HG03460 (cell line): ENCODE results near the gene ATG2A.
A peak's percentile ranks its signal among the peaks of the same experiment; 100 is the strongest.

ENCODE experiments used
- ATAC-seq: cut with Tn5 transposase; IDR thresholded peaks from one replicate; pipeline ENCODE4 v1.9.1; 2021; ENCODE audit not compliant: unreplicated experiment

Gene ATG2A

GRCh38 chr11:64888406-64888728, 28.6 kb downstream of the ATG2A start:
- ATAC-seq: no peak

- peak; percentile 49 for ATAC-seq
Measured at GRCh38 chr11:64887757-64888405, 29.1 kb downstream of the ATG2A start.

DNA sequence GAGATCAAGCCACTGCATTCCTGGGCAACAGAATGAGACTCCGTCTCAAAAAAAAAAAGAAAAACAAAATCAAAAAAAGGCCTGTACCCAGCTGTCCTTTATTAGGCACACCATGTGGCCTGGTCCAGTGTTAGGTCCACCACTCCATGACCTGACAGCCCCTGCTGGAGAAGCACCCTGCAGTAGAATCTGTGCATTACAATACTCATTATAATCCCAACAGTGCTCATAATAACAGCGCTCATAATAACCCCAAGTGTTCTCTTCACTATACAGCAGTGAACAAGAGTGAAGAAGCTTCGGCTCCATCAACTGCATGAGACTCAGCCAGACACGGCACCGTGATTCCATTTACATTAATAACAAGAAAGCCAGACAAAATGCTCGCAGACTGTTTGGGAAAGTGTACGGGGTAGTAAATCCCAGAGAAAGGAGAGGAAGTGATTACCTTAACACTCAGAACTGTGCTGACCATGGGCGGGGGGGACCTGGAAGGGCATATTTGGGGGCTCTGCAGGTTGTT, 29.7 kb downstream of the ATG2A start:
- no peak for ATAC-seq

DNA sequence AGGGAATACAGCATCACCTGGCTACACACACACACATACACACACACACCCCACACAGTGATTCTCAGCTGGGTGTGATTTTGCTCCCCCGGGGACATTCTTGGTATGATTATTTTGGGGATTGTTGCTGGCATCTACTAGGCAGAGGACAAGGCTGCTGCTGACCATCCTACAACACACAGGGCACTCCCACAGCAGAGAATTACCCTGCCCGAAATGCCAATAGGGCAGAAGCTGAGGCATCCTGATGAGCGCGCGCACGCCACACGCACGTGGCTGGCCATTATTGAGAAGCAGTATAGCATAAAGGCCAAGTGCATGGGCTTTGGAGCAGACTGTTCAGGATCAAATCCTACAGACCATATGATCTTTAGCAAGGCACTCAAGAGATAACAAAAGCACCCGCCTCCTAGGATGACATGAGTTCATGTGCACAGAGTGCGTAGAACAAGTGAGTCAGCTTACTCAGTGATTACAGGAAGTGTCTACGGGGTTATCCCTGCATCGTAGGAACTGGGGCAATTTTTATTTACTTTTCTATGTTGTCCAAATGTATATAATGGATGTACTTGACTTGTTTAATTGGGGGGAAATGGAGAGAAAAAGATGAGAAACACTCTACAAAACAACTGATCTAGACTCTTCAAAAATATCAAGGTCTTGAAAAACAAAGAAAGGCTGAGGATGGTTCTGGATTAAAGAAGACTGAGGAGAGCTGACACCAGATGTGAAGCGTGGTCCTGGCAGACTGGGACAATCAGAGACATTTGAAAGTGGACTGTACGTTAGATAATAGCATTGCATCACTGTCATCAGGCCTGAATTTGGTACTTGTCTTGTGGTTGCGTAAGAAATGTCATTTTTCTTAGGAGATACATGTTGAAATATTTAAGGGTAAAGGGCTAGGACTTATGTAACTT, 31.4 kb downstream of the ATG2A start:
- no peak for ATAC-seq

- no peak for ATAC-seq
Measured at GRCh38 chr11:64884019-64884418, 33.0 kb downstream of the ATG2A start.

DNA sequence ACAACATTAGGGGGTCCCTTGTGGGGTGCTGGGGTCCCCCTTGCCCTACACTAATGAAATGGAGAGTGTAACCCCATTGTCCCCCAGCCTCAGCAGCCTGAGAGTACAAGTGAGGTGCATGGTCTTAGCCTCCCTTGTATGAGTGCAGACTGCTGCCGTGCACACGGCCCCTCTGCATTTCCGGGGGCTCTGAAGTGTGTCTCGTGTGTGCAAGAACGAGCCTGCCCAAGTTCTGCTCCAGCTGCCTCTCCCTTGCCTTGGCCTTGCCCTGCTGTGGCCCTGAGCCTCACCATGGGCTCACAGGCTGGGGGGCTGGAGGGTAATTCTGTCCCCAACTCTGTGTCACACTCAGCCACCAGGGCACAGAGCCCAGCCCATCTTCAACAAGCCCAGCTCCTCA, 33.4 kb downstream of the ATG2A start:
- no peak for ATAC-seq

DNA sequence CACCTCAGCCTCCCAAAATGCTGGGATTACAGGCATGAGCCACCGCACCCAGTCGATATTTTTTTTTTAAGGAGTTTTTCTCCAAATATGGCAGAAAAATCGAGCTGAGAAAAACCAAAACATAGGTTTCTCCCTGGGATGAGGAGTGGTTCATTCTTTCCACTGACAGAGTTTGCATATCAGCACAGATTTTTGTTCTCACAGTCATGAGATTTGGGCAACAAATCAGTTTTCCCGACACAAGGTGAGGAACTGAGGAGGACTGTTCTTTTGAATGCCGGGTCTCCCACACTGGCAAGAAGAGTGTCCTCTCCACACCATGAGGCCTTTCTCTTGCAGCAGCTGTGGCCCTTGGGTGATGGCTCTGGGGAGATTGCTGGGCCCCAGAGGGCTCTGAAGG, 34.8 kb downstream of the ATG2A start:
- no peak for ATAC-seq

- no peak for ATAC-seq
Measured at GRCh38 chr11:64881476-64881875, 35.5 kb downstream of the ATG2A start.

DNA sequence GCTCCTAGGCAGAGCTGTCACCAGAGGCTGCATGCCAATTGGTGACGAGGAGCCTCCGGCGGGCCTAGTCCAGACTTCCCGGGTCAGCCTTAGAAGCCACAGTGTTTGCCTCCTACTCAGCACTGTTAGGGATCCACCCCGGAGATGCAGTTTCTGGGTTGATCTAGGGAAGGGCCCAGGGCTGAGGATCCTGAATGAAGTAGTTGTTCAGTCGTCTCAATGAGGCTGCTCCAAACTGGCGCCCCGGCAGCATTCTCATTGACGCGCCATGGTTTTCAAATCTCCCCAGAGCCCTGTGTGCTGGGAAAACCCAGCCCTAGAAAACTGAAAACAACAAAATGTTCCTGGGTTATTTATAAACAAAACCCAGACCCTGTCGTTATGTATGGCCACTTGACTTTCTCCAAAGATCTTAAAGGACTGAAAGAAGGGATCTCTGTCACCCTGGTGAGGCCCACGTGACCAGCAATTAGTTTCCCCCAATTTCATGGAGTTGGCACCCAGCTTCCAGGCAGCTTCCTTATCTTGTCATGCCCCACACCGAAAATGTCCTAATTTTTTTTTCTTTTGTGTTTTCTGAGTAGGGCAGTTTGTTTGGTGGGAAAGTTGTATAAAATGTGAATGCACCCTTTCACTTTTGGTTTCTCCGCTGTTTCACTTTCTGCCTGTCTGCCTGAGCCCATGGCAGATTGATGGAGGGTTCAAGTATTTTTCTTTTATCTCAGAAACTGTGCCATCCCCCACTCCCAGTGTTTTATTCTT, 36.6 kb downstream of the ATG2A start:
- ATAC-seq: no peak

GRCh38 chr11:64879244-64879900, 37.6 kb downstream of the ATG2A start:
- peak; percentile 7 for ATAC-seq

DNA sequence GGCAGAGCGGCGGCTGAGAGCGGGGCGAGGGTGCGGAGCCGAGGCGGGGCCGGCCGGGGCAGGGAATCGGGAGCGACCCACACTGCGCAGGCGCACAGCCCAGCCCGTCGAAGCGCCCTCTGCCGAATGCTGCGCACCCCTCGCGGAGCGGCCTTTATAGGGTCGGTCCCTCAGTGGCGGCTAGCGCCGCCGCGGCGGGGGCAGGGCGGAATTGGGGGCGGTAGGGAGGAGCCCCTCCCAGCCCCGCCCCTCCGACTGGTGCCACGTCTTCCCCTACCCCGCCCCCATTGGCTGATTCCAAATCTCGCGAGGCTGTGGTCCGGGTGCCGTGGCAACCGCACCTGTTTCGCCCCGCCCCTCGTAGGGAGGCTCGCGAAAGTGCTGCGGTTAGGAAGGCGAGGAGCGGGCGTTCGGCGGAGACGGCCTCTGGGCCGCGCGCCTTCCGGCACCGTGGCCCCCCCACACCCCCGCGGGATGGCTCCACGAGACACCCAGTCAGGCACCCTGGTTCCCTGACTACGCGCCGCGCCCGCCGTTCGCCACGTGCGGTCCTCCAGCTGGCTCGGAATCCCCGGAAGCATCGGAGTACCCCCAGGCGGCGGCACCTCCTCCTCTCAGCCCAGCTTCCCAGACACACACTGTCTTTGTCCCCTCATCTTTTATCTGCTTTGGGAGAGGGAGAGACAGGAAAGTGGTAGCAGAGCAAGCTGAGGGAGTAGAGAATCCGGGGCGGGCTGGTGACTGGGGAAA, 38.3 kb downstream of the ATG2A start, which contains the start of gene EHD1:
Gene EHD1, minus strand, starts transcription at position 128 of the 750 bp plus-strand sequence. CDS start 157 bp downstream, outside the sequence.
- ATAC-seq: peak; percentile 52

- no peak for ATAC-seq
Measured at GRCh38 chr11:64878223-64878493, 38.9 kb downstream of the ATG2A start.

DNA sequence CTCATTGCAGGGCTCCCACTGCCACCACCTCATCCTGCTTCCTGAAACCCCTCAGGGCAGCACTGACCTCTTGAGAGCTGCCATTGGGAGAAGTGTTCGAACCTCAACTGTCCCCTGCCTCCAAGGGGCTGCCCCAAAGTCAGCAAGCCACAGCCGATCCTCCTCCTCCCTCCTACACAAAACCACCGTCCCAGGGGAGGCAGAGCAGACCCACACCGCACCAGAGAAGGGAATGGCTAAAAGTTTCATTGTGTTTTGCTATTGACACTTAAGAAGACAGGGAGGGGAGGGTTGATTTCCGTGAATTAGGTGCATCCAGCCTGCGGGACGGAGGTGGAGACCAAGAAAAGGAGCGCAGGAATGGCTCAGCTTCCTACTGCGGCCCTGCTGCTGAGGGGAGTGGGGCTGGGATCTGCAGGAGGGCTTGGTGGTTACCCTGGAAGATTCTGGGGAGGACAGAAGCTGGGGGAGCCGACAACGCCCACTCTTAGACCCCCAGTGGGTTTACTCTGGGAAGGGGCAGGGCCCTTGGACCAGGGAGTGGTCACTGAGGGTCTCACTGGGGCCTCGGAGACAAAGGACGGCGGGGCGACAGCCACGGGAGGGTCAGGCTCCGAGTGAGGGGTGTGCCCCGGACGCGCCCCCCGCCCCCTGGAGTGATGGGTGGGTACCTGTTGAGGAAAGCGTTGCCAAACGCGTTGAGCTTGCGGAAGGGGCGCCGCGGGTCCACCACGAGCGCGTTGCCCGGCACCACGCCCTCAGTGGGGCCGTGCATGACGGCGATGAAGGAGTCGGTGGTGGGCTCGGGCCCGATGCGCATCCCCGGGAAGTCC, 39.4 kb downstream of the ATG2A start:
- ATAC-seq: no peak

- ATAC-seq: no peak
Measured at GRCh38 chr11:64876835-64877341, 40.1 kb downstream of the ATG2A start.

DNA sequence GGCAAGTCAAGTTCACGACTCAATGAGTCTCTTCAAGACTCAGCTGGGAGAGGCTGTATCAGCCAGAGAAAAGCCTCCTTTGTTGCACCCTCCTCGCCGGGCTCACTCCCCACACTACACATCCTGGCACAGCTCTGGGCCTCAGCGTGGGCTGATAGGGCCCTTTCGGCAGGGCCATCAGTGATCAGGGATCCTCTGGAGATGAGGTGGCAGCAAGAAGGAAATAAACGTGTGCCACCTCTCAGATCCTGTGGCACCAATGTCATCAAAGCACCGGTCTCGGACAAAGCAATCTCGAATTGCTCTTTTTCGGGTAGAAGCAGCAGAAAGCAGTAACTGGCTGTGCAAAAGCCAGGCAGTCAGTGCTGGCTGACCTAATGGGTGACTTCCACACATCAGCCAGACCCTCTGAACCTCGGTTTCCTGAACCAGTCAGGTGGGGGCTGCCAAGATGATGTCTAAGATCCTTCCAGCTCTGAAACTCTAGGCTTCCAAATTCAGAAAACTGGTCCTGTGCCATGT, 40.7 kb downstream of the ATG2A start:
- ATAC-seq: no peak

DNA sequence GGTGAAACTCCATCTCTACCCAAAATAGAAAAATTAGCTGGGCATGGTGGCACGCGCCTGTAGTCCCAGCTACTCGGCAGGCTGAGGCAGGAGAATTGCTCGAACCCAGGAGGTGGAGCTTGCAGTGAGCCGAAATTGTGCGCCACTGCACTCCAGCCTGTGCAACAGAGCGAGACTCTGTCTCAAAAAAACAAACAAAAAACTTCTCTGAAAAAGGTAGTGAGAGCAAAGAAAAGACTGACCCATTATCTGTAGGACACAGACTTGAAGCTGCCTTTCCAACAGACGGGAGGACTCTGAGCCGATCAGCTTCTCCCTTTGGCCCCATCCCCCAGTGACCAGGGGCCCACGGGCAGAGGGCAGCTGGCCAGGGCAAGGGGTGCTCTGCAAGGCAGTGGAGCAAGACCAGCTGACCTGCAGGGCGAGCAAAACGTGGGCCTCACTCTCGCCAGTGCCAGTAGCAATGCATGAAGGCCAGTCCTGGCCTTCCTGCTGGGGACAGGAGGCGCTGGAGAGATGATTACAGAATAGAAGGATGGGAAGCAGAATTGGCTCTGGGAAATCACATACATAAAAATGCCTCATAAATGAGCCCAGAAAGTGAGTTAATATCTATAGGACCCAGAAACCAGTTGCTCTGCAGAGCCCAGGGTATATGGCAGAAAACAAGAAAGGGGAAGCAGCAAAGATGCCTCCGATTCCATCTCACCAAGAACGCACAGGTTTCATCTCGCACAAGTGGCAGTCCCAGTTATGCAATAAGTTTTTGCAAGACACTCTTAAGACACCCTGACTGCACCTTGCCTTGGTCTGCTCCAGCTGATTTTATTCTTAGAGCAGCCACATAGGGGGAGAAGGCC, 41.4 kb downstream of the ATG2A start:
- no peak for ATAC-seq

- no peak for ATAC-seq
Measured at GRCh38 chr11:64874308-64875240, 42.4 kb downstream of the ATG2A start.
